NCI-H128 (cell line): ENCODE data around the gene MAN1C1.

Experiments
- DNase-seq: peaks from one replicate; lab custom pipeline; 2025; ENCODE audit not compliant: unreplicated experiment; lab: John Stamatoyannopoulos, UW

MAN1C1 gene

GRCh38 chr1:25832336-25833037 is 215.9 kb downstream of the MAN1C1 start:
- DNase-seq = no peak

GRCh38 chr1:25833158-25833557 is 216.6 kb downstream of the MAN1C1 start:
- DNase-seq = no peak
